Activated CD8-positive, alpha-beta memory T cell treated with anti-CD3 and anti-CD28 coated beads for 36 hours (primary cell): ENCODE measurements around the gene ATG12. TPM values are rescaled to one million over a fixed set of nuclear protein-coding genes. Genes with fewer than 3 reads are reported as not detected.
"Not testable (repeated sequence)": the region's sequence is repeated elsewhere in the genome, so short reads cannot be mapped to it uniquely, and the experiment has no call there.

Source experiments
- CTCF ChIA-PET: fragments of 350-600 bp; sonication (Branson Sonifier 250); formaldehyde crosslinking; loops from one replicate; lab custom pipeline; 2021; ENCODE audit warnings: antibody characterized with exemption; lab: Charles Lee
- POLR2A ChIA-PET: fragments of 350-600 bp; sonication (Branson Sonifier 250); formaldehyde crosslinking; loops from one replicate; lab custom pipeline; 2021; ENCODE audit warnings: antibody characterized with exemption; lab: Charles Lee
- total RNA-seq, 2 experiments: library from RNA; stranded (reverse); gene quantifications; one replicate each; pipeline ENCODE4 v1.2.3, GENCODE V29; 2021

The ATG12 gene
- total RNA-seq = 10 to 100 TPM; 34.2 to 37.0 TPM

DNA sequence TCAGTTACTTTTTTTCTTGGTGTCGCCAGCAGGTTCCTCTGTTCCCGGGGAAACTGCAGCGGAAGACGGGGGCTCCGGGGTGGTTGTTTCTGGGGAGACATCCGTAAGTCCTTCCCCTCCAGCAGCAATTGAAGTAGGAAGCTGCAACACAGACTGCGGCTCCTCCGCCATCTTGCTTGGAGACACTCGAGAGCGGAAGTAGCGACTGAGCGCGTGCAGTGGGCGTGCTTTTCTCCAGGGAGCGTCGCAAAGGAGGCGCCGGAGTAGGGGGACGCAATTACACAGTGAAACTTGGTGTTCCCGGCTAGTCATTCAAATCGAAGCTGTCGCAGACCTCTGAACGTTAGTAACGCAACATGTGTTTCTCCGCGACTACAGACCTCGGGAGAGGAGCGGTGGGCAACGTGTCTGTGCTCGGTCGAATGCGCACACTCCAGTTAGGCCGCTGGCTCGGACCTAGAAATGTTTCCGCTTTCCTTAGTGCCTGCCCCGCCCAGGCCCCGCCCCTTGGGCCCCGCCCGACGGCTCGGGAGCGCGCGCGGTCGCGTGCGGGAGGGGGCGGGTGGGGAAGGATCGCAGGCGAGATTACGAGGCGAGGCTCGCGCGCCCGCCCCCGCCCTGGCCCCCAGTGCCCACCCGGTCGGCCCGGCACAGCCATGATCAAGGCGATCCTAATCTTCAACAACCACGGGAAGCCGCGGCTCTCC is at the start of gene ATG12, which contains the start of gene AP3S1:
ATG12 (minus strand) TSS at position 184 of the 707 bp plus-strand sequence; CDS start at position 171, 13 bp downstream.
AP3S1 (plus strand) TSS at position 554 of the 707 bp plus-strand sequence; CDS start at position 657, 103 bp downstream.
- POLR2A ChIA-PET = interaction anchor here (0.6 to 1.2 kb wide), 4 partner anchors 105 to 297 kb away, joined by 3 to 4 read pairs (median 4); partner anchors contain the start of genes ARL14EPL, FEM1C and TMED7
- CTCF ChIA-PET = interaction anchor here (1.1 kb wide), 2 partner anchors 206 to 243 kb away, joined by 3 read pairs; partner anchors contain the start of gene COMMD10

DNA sequence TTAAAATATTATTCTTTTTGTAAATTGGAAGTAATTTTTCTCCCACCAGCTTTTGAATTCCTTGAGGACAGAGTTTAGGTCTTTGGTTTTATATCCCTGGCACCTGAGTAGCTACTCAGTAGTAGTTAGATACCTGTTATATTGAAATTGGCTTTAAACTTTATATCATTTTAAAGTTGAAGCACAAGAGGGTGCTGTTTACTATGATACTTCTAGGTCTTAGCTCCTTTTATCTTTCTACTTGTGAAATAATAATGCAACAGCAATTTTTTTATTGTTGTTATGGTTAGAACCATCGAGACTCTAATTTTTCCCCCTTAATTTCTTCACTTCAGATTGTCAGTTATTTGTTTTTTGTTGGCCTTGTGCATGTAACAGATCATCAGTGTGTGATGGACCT is 46.7 kb upstream of the ATG12 start:
- ChIA-PET CTCF (no interaction called here), POLR2A (interaction anchor here (0.6 kb wide), 1 partner anchor 286 kb away, joined by 6 read pairs; the partner anchor contains the start of gene TICAM2)

DNA sequence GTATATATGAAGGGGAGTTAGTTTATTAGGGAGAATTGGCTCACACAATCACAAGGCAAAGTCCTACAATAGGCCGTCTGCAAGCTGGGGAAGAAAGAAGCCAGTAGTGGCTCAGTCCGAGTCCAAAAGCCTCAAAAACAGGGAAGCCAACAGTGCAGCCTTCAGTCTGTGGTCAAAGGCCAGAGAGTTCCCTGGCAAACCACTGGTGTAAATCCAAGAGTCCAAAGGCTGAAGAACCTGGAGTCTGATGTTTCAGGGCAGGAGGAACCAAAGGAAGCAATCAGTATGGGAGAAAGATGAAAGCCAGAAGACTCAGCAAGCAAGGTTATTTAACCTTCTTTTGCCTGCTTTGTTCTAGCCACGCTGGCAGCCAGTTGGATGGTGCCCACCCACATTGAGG is 43.8 kb upstream of the ATG12 start:
- POLR2A ChIA-PET, CTCF ChIA-PET: not testable (repeated sequence)

DNA sequence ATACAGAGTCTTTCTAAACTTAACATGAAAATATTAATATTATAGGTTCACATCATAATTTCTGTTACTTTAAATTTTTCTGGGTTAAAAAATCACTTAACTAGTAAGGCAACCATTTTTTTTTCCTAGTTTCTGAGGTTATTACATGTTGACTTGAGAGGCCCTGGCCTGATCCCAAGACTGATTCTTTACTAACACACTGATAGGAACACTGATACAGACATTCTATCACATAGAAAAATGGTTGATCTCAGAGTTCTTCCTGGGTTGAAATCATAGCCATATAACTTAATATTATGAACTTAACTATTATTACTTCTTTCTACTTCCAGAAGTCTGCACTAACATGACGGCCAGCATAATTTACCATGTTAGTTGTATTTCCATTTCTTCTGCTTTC is 43.3 kb upstream of the ATG12 start:
- ChIA-PET CTCF (no interaction called here), POLR2A (no interaction called here)

DNA sequence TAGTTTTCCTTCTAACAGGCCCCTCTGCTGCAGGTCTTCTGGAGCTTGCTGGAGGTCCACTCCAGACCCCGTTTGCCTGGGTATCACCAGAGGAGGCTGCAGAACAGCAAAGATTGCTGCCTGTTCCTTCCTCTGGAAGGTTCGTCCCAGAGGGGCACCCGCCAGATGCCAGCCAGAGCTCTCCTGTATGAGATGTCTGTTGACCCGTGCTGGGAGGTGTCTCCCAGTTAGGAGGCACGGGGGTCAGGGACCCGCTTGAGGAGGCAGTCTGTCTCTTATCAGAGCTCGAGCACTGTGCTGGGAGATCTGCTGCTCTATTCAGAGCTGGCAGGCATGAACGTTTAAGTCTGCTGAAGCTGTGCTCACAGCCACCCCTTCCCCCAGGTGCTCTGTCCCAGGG is 41.1 kb upstream of the ATG12 start:
- POLR2A ChIA-PET, CTCF ChIA-PET: not testable (repeated sequence)

DNA sequence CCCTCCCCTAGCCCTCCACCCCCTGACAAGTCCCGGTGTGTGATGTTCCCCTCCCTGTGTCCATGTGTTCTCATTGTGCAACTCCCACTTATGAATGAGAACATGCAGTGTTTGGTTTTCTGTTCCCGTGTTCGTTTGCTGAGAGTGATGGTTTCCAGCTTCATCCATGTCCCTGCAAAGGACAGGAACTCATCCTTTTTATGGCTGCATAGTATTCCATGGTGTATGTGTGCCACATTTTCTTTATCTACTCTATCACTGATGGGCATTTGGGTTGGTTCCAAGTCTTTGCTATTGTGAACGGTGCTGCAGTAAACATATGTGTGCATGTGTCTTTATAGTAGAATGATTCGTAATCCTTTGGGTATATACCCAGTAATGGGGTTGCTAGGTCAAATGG is 36.0 kb upstream of the ATG12 start:
- POLR2A ChIA-PET, CTCF ChIA-PET: not testable (repeated sequence)

DNA sequence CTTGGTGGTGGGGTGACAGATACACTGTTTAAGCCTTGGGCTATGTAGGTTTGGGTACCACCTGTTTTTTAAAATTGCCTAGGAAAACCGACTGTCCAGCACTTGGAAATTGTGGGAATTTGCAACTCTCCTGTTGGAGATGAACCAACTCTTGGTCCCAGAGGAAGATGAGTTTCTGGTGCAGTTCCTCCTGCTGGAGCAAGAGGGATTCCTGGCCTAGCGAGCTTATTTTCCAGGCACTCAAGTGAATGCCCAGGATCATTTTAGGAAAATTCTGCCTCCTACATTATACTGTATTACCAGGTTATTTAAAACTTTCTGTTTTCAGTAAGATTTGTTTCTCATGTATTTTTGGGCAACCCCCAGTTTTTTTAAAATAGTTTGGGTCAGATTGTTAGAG is 34.1 kb upstream of the ATG12 start:
- ChIA-PET CTCF (no interaction called here), POLR2A (no interaction called here)

DNA sequence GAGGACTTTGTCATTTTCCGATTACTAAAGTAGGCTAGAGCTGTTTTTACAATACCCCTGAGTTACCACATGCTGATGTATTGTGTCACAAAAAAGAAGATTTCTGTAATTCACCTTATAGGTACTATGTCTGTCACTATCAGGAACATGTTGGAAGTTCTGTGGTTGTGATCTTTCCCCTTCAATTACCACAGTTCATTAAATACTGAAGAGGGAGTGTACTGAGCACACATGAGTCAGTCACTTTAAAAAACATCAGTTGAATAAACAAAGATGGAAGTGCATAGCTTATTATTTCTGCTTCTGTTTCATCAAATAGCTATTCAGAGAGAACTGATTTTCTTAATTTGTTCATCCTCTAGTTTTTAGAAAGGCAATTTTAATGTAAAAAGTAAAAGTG is 32.0 kb upstream of the ATG12 start:
- ChIA-PET CTCF (no interaction called here), POLR2A (no interaction called here)

DNA sequence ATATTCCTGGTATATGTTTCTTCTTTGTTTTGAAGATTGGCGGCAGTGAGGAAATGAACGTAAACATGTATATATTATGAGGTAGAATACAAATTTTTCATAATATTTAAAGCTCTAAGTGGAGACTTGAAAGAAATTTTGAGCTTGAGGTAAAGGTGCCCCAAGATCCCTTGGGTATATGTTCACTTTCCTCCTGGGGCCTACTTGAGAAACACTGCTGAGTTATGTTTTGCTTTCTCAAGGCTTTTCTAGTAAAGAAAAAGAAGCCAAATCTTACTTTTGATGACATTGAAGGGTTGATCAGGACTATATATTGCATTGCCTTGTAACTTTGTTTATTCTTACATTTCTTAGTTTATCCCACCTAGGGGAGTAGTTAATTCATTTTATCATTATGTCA is 31.1 kb upstream of the ATG12 start:
- POLR2A ChIA-PET = no interaction called here
- CTCF ChIA-PET = no interaction called here

DNA sequence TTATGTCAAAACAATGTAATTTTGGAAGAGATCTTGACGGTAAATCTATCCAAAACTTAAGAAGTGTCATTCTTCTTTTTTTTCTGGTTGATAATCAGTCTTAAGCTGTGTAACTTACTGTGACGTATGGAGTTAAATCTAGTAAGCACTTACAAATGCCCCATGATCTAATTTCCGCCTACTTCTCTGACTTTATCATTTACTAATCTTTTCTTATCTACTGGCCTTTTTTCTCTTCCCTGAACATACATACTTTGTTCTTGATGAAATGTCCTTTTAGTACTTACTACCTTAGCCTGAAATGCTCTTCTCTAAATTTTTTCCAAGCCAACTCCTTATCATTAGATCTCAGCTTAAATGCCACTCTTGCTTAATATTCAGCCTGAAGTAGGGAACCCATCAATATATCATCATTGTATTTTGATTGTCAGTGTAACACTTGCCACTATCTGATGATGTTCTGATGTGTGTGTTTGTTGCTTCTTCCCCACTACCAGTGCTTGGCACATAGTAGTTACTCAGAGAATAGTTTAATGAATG is 28.0 kb upstream of the ATG12 start:
- CTCF ChIA-PET = no interaction called here
- POLR2A ChIA-PET = no interaction called here

DNA sequence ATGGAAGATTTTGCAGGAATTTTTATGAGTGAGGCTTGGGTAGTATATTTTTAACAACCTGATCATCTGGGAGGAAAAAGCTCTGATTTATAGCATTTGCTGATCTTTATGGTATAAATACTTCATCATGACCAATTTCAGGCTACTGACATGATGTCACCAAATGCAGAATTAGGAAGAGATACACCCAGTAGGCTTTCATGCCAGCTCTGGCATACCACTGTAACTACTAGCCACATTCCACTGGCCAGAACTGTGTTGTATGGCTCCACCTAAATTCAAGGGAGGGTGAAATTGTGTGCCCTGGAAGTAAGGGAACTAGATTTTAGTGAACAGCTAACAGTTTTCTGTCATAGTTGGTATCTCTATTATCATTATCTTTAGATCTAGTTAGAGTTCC is 18.0 kb upstream of the ATG12 start:
- ChIA-PET POLR2A (no interaction called here), CTCF (no interaction called here)

DNA sequence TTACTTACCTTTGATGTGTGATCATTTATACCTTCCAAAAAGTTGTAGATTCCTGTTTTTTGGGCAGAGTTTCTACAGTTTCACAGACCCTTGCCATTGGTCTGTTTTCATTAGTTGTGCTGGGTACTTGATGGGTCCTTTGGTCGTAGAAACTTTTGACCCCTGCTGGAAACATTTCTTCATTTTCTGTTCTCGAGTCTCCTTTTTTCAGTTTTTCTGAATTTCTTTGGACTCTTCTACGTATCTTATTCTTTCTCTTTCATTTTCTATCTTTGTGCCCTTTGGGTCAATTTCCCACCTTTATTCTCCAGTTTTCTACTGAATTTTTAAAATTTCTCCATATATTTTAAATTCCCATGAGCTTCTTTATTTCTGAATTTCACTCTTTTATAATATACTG is 17.0 kb upstream of the ATG12 start:
- CTCF ChIA-PET = no interaction called here

DNA sequence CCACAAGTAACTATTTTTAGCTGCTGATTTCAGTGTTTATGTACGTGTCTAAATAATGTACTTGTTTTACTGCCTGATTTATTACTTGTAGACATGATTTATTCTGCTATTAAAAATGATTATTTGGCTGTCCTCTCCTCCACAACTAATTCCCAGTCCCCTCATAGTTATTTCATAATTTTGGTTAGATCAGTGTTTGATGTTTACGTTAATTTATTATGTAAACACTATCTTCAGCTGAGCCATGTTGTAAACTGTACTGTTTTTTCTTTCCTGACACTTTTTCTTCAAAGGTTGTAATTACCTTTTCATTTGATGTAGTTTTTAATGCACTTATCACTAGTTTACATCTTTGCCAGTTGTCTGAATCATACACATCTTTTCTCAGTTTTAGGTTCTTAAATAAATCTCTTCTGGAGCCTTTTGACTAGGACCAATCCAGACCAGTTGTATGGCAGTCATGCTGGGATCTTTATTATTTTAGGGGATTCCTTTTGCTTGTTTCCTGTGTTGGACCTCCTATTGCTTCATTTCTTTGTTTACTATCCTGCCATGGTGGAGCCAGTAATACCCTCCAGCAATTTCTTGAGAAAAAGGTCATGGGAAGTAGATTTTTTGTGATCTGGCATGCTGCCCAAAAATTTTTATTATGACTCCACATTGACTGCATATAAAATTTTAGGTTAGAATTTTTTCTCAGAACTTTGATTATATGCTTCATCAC is 16.4 kb upstream of the ATG12 start:
- POLR2A ChIA-PET = no interaction called here
- CTCF ChIA-PET = no interaction called here

More for the DNA sequence above, 17.0 kb upstream of the ATG12 start:
- POLR2A ChIA-PET = no interaction called here

DNA sequence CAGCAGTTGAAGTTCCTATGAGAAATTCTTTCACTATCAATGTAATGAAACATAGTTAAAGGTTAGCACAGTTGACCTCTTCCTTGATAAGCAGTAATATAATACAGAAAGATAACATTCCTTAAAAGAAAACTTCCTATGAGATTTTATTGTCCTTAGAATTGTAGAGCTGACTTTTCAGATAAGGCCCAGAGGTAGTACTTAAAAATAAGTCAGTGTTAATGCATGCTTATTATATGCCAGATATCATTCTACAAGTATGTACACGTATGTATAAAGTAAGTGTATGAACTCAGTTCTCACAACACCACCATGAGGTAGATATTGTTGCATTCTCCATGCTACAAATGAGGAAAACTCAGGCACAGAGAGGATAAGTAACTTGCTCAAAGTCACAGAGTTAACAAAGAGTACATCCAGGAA is 15.7 kb upstream of the ATG12 start:
- ChIA-PET POLR2A (no interaction called here), CTCF (no interaction called here)

DNA sequence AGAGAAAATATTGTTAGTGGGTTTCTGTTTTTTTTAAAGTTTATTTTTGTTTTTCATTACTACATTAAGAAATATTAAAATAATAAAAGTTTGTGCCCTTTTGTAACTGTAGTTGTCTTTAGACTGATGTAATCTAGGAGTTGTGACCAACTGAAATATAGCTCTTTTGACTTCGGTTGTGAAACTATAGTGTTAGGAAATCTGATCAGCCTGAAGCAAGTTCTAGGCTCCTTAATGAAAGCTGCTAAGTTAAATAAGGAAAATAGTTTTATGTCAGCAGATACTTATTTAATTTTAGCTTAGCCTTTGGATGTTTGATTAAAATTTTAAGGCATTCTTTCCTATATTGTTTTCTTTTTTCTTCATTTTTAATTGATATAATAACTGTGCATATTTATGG is 14.6 kb upstream of the ATG12 start:
- POLR2A ChIA-PET = no interaction called here
- CTCF ChIA-PET = interaction anchor here (0.6 to 1.0 kb wide), 2 partner anchors 13 to 17 kb away, joined by 3 to 4 read pairs; no protein-coding TSS in a partner anchor

DNA sequence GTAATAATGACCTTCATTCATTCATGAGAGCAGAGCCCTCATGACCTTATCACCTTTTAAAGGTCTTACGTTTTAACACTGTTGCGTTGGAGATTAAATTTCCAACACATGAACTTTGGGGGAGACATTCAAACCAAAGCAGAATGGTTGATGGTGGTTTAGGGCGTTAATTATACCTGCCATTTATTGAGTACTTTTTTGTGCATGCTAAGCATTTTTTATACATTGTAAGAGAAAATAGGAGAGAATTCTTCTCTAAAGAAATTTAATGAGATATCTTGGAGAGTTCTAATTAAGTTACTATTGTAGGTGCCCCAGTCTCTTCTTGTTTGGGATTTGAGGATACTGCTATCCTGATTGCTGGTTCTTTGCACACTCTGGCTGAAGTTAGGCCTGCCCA is 12.8 kb upstream of the ATG12 start:
- ChIA-PET POLR2A (no interaction called here), CTCF (no interaction called here)

DNA sequence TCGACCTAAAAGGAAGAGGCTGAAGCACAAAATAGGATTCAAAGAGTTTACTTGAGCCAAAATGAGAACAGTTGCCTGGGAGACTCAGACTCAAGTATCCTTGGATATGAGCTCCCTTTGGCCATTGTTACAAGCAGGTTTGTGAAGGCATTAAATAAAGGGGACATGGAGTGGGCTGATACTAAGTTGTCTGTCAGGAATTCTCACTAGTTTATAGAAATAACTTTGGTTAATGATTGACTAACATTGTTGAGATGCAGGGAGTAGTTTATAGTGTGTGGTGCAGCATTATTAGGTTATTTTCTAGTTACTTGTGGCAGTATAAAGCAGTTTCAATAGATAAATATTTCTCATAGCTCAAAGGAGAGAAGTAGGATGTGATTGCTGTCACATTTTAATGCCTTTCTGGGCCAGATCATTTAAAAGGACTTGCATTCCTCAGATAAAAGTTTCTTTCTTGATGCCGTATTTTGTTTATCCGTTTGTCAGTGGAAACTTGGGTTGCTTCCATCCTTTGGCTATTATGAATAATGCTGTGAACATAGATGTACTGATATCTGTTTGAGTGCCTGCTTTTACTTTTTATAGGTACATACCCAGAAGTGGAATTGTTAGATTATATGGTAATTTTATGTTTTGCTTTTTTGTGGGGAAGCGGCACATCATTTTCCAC is 9.5 kb upstream of the ATG12 start:
- ChIA-PET POLR2A (no interaction called here), CTCF (no interaction called here)

DNA sequence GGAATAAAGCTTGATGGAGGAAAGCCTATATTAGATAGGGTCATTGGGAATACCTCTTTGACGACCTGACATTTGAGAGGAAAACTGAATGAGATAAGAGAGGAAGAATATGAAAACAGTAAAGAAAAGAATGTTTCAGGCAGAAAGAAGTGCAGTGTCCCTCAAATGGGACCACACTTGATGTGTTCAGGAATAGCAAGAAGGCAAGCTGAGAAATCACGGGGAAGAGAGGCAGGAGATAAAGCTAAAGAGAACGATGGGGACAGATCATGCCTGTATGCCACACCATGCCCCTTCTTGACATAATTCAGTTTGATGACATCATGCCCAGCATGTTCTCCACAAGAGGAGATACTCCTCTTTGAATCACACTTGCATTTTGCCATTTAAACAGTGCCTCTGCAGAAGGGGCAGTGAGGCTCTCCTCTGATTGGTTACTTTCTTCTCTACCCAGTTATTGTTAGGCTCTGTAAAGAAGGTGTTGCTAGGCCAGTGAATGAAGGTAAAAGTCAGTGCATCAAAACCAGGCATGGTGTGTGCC is 8.0 kb upstream of the ATG12 start:
- CTCF ChIA-PET = interaction anchor here (1.1 kb wide), 1 partner anchor 219 kb away, joined by 3 read pairs; no protein-coding TSS in a partner anchor
- POLR2A ChIA-PET = no interaction called here

DNA sequence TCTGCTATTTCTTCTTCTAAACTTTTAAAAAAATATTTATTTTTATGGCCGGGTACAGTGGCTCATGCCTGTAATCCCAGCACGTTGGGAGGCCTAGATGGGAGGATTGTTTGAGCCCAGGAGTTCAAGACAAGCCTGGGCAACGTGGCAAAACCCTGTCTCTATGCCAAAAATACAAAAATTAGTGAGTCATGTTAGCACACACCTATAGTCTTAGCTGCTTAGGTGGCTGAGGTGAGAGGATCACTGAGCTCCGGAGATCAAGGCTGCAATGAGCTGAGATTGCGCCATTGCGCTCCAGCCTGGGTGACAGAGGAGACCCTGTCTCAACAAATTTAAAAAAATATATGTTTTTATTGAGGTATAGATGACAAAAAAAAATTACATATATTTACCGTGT is 5.9 kb upstream of the ATG12 start:
- ChIA-PET CTCF (no interaction called here), POLR2A (no interaction called here)
